ENCODE results near the gene PKN3.

Gene PKN3

GRCh38 chr9:128713411-128713780 is 11.1 kb downstream of the PKN3 start:
- TF ChIP-seq, protein P1, sequence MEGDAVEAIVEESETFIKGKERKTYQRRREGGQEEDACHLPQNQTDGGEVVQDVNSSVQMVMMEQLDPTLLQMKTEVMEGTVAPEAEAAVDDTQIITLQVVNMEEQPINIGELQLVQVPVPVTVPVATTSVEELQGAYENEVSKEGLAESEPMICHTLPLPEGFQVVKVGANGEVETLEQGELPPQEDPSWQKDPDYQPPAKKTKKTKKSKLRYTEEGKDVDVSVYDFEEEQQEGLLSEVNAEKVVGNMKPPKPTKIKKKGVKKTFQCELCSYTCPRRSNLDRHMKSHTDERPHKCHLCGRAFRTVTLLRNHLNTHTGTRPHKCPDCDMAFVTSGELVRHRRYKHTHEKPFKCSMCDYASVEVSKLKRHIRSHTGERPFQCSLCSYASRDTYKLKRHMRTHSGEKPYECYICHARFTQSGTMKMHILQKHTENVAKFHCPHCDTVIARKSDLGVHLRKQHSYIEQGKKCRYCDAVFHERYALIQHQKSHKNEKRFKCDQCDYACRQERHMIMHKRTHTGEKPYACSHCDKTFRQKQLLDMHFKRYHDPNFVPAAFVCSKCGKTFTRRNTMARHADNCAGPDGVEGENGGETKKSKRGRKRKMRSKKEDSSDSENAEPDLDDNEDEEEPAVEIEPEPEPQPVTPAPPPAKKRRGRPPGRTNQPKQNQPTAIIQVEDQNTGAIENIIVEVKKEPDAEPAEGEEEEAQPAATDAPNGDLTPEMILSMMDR (conservative IDR thresholded peaks at IDR 0.05; ENCODE audit: control insufficient read depth, insufficient read depth, low read depth, low read length) = no peak
- H3K4me3 ChIP-seq (ENCODE audit: control insufficient read depth, low read depth, low read length) = no peak overlapping the region
- no peak for DNase-seq (ENCODE audit: low read depth)

- TF ChIP-seq, protein P1 (conservative IDR thresholded peaks at IDR 0.05; ENCODE audit: control insufficient read depth, insufficient read depth, low read depth, low read length) = no peak
- H3K4me3 ChIP-seq (ENCODE audit: control insufficient read depth, low read depth, low read length) = no peak overlapping the region
- no peak for DNase-seq (ENCODE audit: low read depth)
Observed at GRCh38 chr9:128713941-128714573, 11.8 kb downstream of the PKN3 start.

DNA sequence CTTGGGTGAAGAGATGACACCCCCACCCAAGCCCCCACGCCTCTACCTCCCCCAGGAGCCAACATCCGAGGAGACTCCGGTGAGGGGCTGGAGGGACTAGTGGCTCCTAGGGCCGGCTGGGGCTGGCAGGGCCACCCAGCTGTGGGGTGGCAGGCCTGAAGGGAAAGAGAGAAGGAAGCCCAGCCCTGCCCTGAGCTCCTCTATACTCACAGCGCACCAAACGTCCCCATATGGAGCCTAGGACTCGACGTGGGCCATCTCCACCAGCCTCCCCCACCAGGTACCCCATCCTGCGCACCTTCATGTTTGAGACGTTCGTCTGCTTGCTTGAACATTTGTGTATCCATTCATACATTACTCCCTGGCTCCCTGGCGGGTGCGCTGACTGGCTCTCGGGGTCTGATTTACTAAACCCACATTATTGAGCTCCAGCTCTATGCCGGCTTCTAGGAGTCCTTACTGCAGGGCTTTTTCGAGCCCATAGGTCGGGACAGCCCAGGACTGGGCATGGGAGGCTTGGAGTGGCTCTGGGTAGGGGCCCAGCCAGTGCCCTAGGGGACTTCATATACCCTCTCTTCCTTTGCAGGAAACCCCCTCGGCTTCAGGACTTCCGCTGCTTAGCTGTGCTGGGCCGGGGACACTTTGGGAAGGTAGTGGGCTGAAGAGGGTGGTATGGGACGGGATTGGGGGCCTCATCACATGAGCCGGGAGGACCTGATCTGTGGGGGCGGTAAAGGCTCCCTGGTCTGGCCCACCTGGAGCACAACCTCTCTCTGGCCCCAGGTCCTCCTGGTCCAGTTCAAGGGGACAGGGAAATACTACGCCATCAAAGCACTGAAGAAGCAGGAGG is 12.5 kb downstream of the PKN3 start:
- H3K4me3 ChIP-seq (ENCODE audit: control insufficient read depth, low read depth, low read length) = no peak overlapping the region
- TF ChIP-seq, protein P1 (conservative IDR thresholded peaks at IDR 0.05; ENCODE audit: control insufficient read depth, insufficient read depth, low read depth, low read length) = no peak
- no peak for DNase-seq (ENCODE audit: low read depth)

GRCh38 chr9:128715436-128715750 is 13.1 kb downstream of the PKN3 start:
- TF ChIP-seq, protein P1 (conservative IDR thresholded peaks at IDR 0.05; ENCODE audit: control insufficient read depth, insufficient read depth, low read depth, low read length) = no peak
- no peak overlapping the region for H3K4me3 ChIP-seq (ENCODE audit: control insufficient read depth, low read depth, low read length)

DNA sequence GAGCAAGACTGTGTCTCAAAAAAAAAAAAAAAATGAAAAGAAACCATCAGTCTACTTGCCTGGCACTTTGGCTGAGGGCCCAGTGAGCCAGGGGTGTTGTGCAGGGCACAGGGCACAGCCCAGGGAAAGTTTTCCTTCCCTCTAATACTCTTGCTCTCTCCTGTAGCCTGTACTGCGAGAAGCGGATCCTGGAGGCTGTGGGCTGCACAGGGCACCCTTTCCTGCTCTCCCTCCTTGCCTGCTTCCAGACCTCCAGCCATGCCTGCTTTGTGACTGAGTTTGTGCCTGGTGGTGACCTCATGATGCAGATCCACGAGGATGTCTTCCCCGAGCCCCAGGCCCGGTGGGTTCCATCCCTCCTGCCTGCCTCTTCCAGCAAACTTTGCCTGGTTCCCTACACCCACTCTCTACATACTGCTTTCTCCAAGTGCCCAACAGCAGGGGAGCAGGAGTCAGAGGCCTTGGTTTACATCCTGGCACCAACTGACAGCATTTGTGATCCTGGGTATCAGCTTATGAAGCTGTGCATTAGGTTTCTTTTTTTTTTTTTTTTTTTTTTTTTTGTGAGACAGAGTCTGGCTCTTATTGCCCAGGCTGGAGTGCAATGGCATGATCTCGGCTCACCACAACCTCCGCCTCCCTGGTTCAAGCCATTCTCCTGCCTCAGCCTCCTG is 14.4 kb downstream of the PKN3 start:
- H3K4me3 ChIP-seq (ENCODE audit: control insufficient read depth, low read depth, low read length) = no peak overlapping the region
- DNase-seq (ENCODE audit: low read depth) = no peak
- TF ChIP-seq, protein P1 (conservative IDR thresholded peaks at IDR 0.05; ENCODE audit: control insufficient read depth, insufficient read depth, low read depth, low read length) = no peak

More at GRCh38 chr9:128715436-128715750, 13.1 kb downstream of the PKN3 start:
- DNase-seq (ENCODE audit: low read depth) = no peak

GRCh38 chr9:128718047-128718446 is 15.7 kb downstream of the PKN3 start:
- no peak for DNase-seq (ENCODE audit: low read depth)
- no peak overlapping the region for H3K4me3 ChIP-seq (ENCODE audit: control insufficient read depth, low read depth, low read length)
- TF ChIP-seq, protein P1 (conservative IDR thresholded peaks at IDR 0.05; ENCODE audit: control insufficient read depth, insufficient read depth, low read depth, low read length) = no peak

Measured in fibroblast of mammary gland (primary cell).